K562 (cell line): Measurements from ENCODE around the gene PILRA. TPM values are rescaled to one million over a fixed set of nuclear protein-coding genes. Genes with fewer than 3 reads are reported as not detected.

Experiments
- ATAC-seq: fragments of 200-7000 bp; cut with Tn5 transposase; 3 replicates; pipeline ENCODE4 v1.9.1; 2020; ENCODE audit warnings: moderate library complexity
- BruUV-seq: library from RNA; stranded (reverse); fragments of 400-500 nt; replicated peaks from 2 replicates; lab custom pipeline; 2021; lab: Mats Ljungman, UMichigan
- CTCF ChIA-PET: fragments of 300-600 bp; formaldehyde crosslinking; extraction: SDS; loops from one replicate; lab custom pipeline; 2021; ENCODE audit warnings: low intra/inter-chr PET ratio; lab: Yijun Ruan, JAX
- POLR2A ChIA-PET: fragments of 300-600, 350-650 bp; sonication (Branson Sonifier 250); formaldehyde crosslinking; extraction: SDS; loops from one replicate; lab custom pipeline; 2021; ENCODE audit warnings: antibody characterized with exemption, inconsistent platforms; lab: Yijun Ruan, JAX
- DNase-seq, 4 experiments: peaks; one replicate each; pipeline versions ENCODE4 v3.0.0 to v3.0.0-alpha.2; 2011 to 2018; ENCODE audit warnings: low spot score in 3 of 4, mixed read lengths in 3 of 4; ENCODE audit errors: extremely low read depth in 1 of 4
- FAIRE-seq: peaks from 2 replicates; lab custom pipeline; 2011; peaks lifted over from hg19 to GRCh38; lab: Jason Lieb, UNC
- H2AFZ ChIP-seq: 2 replicates; pipeline ENCODE4 v1.6.0; 2011; ENCODE audit warnings: low read depth, low read length, control low read depth, inconsistent platforms
- H3K27ac ChIP-seq: fragments of 200-600 bp; 3 replicates; pipeline ENCODE4 v1.8.0; 2011; ENCODE audit warnings: low read depth, mild to moderate bottlenecking, control low read depth, inconsistent platforms, low read length, moderate library complexity, mixed read lengths; ENCODE audit errors: extremely low read depth
- H3K27me3 ChIP-seq, 2 experiments: fragments of 300-600 bp in 1 of 2; 2 replicates in 1 of 2; 3 replicates in 1 of 2; pipeline versions ENCODE4 v1.6.0 to v1.8.0; 2011; ENCODE audit warnings: inconsistent platforms in 2 of 2, low read length in 2 of 2, mild to moderate bottlenecking in 1 of 2, mixed read lengths in 1 of 2, moderate library complexity in 1 of 2; ENCODE audit not compliant: control insufficient read depth in 2 of 2, insufficient read depth in 2 of 2
- H3K36me3 ChIP-seq: fragments of 300-600 bp; 3 replicates; pipeline ENCODE4 v1.8.0; 2011; ENCODE audit warnings: mild to moderate bottlenecking, low read length, inconsistent platforms; ENCODE audit not compliant: control insufficient read depth, insufficient read depth
- H3K4me1 ChIP-seq, 2 experiments: fragments of 200-600 bp in 1 of 2; replicated peaks in 1 of 2; 2 replicates in 1 of 2; 3 replicates in 1 of 2; pipeline versions ENCODE4 v1.5.1 to v1.8.0; 2011; ENCODE audit warnings: inconsistent platforms in 2 of 2, low read length in 2 of 2, mild to moderate bottlenecking in 1 of 2, mixed read lengths in 1 of 2, moderate library complexity in 1 of 2; ENCODE audit not compliant: control insufficient read depth in 2 of 2, insufficient read depth in 2 of 2
- H3K4me2 ChIP-seq: 2 replicates; pipeline ENCODE4 v1.6.1; 2011; ENCODE audit warnings: low read length, control low read depth, inconsistent platforms, mixed read lengths; ENCODE audit not compliant: insufficient read depth
- H3K4me3 ChIP-seq: fragments of 200-600 bp; sonication (generic), shearing (Covaris generic); 2 replicates; pipeline ENCODE4 v1.5.1; 2016; ENCODE audit warnings: control low read depth, inconsistent platforms
- H3K79me2 ChIP-seq: fragments of 200-600 bp; 3 replicates; pipeline ENCODE4 v1.8.0; 2011; ENCODE audit warnings: low read length, inconsistent platforms; ENCODE audit not compliant: control insufficient read depth, insufficient read depth
- H3K9ac ChIP-seq, 2 experiments: 2 replicates each; pipeline versions ENCODE4 v1.6.0 to v1.6.1; 2011; ENCODE audit warnings: low read depth in 2 of 2, low read length in 2 of 2, control low read depth in 1 of 2, inconsistent platforms in 1 of 2, mild to moderate bottlenecking in 1 of 2, mixed read lengths in 1 of 2; ENCODE audit not compliant: insufficient read depth in 1 of 2
- H3K9me1 ChIP-seq: one replicate; pipeline ENCODE4 v1.6.0; 2011; ENCODE audit warnings: inconsistent platforms, mild to moderate bottlenecking, low read length, moderate library complexity; ENCODE audit not compliant: control insufficient read depth, insufficient read depth
- H3K9me3 ChIP-seq: replicated peaks from 2 replicates; pipeline ENCODE4 v1.5.1; 2011; ENCODE audit warnings: low read depth, low read length, inconsistent platforms; ENCODE audit not compliant: control insufficient read depth, insufficient read depth
- H4K20me1 ChIP-seq: replicated peaks from 2 replicates; pipeline ENCODE4 v1.6.1; 2011; ENCODE audit warnings: low read length, inconsistent platforms, mixed read lengths; ENCODE audit not compliant: control insufficient read depth, insufficient read depth
- CEBPB ChIP-seq: fragments of 450-650 bp; IDR thresholded peaks from 2 replicates; pipeline ENCODE4 v1.6.1; 2016; ENCODE audit warnings: missing genetic modification characterization, missing compliant biosample characterization
- CEBPG ChIP-seq, 3 experiments: fragments of 200-800 bp in 1 of 3; sonication (Bioruptor generic) in 1 of 3; sonication (generic) in 1 of 3; formaldehyde crosslinking in 1 of 3; IDR thresholded peaks in 2 of 3; conservative IDR thresholded peaks in 1 of 3; 2 replicates each; pipeline versions ENCODE4 v1.6.1 to v1.8.0; 2016 to 2022; ENCODE audit warnings: missing compliant biosample characterization in 2 of 3, missing genetic modification characterization in 2 of 3, mild to moderate bottlenecking in 1 of 3, missing genetic modification reagents in 1 of 3
- KDM4B ChIP-seq, 2 experiments: fragments of 450-650 bp in 1 of 2; sonication (generic) in 1 of 2; IDR thresholded peaks; 2 replicates each; pipeline ENCODE4 v1.6.1; 2016 to 2017; ENCODE audit warnings: borderline replicate concordance in 2 of 2, antibody characterized with exemption in 1 of 2, low read depth in 1 of 2, mild to moderate bottlenecking in 1 of 2
- LARP7 ChIP-seq: fragments of 450-650 bp; IDR thresholded peaks from 2 replicates; pipeline ENCODE4 v1.6.1; 2016
- MTA3 ChIP-seq: fragments of 450-650 bp; formaldehyde crosslinking; IDR thresholded peaks from 2 replicates; pipeline ENCODE4 v1.6.1; 2017; ENCODE audit warnings: mild to moderate bottlenecking, borderline replicate concordance
- ZNF124 ChIP-seq: sonication (generic); formaldehyde crosslinking; IDR thresholded peaks from 2 replicates; pipeline ENCODE4 v1.8.1; 2022; ENCODE audit warnings: missing genetic modification reagents
- ZNF175 ChIP-seq: fragments of 200-800 bp; sonication (Bioruptor generic); IDR thresholded peaks from 2 replicates; pipeline ENCODE4 v1.6.1; 2016; ENCODE audit warnings: low read depth, mild to moderate bottlenecking, missing genetic modification characterization, missing compliant biosample characterization
- ZNF23 ChIP-seq: fragments of 250-450 bp; sonication (Bioruptor Pico); IDR thresholded peaks from 2 replicates; pipeline ENCODE4 v1.4.0; 2020; ENCODE audit warnings: mild to moderate bottlenecking
- ZNF324 ChIP-seq: fragments of 250-450 bp; sonication (Bioruptor Pico); IDR thresholded peaks from 2 replicates; pipeline ENCODE4 v1.4.0; 2020; ENCODE audit warnings: mild to moderate bottlenecking
- WGBS: fragments of 100-300 bp; shearing (Covaris generic); methylation state at CpG from one replicate; pipeline ENCODE4 v1.1.6; 2016; ENCODE audit warnings: low coverage, mixed read lengths; ENCODE audit not compliant: insufficient coverage; ENCODE audit errors: missing lambda C conversion rate; 5-methylcytosine and 5-hydroxymethylcytosine counted together
- in situ Hi-C: fragments of 300-500 bp; cut with MboI; formaldehyde crosslinking; loops from 4 replicates; pipeline ENCODE4 v1.15.0; 2018; ENCODE audit warnings: inconsistent platforms, mixed read lengths
- intact Hi-C: fragments of 100-400 bp; cut with micrococcal nuclease; formaldehyde crosslinking; loops from 2 replicates; pipeline ENCODE4 v1.14.2; 2022
- polyA plus RNA-seq, 8 experiments: library from polyadenylated mRNA; depleted of rRNA in 4 of 8; stranded (reverse) in 5 of 8; unstranded in 3 of 8; fragments of >200 nt; fragmentation: Nextera tagmentation in 2 of 8; fragmentation: Illumina TruSeq in 1 of 8; extraction: Ambion mirVana in 2 of 8; extraction: Trizol in 1 of 8; gene quantifications; 2 replicates each; pipeline versions ENCODE4 v1.2.1 to v1.2.3, GENCODE V29; 2011 to 2014; ENCODE audit warnings: inconsistent platforms in 1 of 8, missing spikeins in 1 of 8
- total RNA-seq, 7 experiments: library from RNA; depleted of rRNA in 6 of 7; stranded (reverse); fragments of >200 nt in 6 of 7; fragmentation: Illumina TruSeq in 2 of 7; extraction: Trizol in 2 of 7; gene quantifications; 2 replicates each; pipeline versions ENCODE4 v1.2.1 to v1.2.3, GENCODE V29; 2011 to 2021; ENCODE audit warnings: low replicate concordance in 1 of 7
- TF ChIP-seq, protein P1 (sequence below), 2 experiments: fragments of 450-650 bp; IDR thresholded peaks; 2 replicates each; pipeline ENCODE4 v1.6.1; 2016
- TF ChIP-seq, protein P2 (sequence below): IDR thresholded peaks from 3 replicates; pipeline ENCODE4 v1.6.1; 2011; ENCODE audit warnings: borderline replicate concordance, mild to moderate bottlenecking; ENCODE audit not compliant: insufficient read length, insufficient read depth
- TF ChIP-seq, protein P3 (sequence below): fragments of 250-450 bp; sonication (Bioruptor Pico); IDR thresholded peaks from 2 replicates; pipeline ENCODE4 v1.4.0; 2020; ENCODE audit warnings: mild to moderate bottlenecking, moderate library complexity
- TF ChIP-seq, protein P4 (sequence below), 2 experiments: fragments of 450-650 bp in 1 of 2; sonication (generic) in 1 of 2; formaldehyde crosslinking in 1 of 2; IDR thresholded peaks in 1 of 2; conservative IDR thresholded peaks in 1 of 2; 2 replicates each; pipeline versions ENCODE4 v1.6.1 to v1.8.1; 2016 to 2023; ENCODE audit warnings: mild to moderate bottlenecking in 2 of 2, moderate library complexity in 2 of 2, inconsistent platforms in 1 of 2, missing genetic modification reagents in 1 of 2
- TF ChIP-seq, protein P5 (sequence below): sonication (generic); formaldehyde crosslinking; IDR thresholded peaks from 2 replicates; pipeline ENCODE4 v1.9.0; 2022; ENCODE audit warnings: mild to moderate bottlenecking, missing genetic modification reagents

PILRA gene
- total and polyA plus RNA-seq, 9 of the 15 experiments (the other 6 are each of a cell fraction or from before 2014, with no cell fraction given), result 0.13 to 1.8 (median 0.62) TPM

DNA sequence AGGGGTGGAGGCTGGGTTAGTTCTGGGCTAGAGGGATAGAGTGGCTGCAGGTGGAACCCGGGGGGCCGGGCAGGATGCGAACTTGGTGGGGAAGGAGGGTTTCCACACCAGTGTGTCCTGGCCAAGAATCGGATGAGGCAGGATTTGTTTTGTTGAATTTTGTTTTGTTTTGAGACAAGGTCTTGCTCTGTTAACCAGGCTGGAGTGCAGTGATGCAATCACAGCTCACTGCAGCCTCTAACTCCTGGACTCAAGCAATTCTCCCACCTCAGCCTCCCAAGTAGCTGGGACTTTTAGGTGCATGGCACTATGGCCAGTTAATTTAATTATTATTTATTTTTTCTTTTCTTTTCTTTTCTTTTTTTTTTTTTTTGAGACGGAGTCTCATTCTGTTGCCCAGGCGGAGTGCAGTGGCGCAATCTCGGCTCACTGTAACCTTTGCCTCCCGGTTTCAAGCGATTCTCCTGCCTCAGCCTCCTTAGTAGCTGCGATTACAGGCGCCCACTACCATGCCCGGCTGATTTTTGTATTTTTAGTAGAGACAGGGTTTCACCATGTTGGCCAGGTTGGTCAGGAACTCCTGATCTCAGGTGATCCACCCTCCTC, 76.0 kb downstream of the PILRA start:
- Histone ChIP-seq H3K27ac (peak overlapping the region; percentile 87; the same call in 1 of the 3 replicates), H3K4me3 (no peak overlapping the region), H3K9me1 (no peaks in the 10 kb centered on the region), H3K9me3 (no peaks in the 10 kb centered on the region), H4K20me1 (no peaks in the 10 kb centered on the region), H3K79me2 (peaks cover 5% of the 10 kb centered on the region; the same call in 2 of the 3 replicates), H3K36me3 (no peaks in the 10 kb centered on the region), H3K27me3 (no peaks in the 10 kb centered on the region), H2AFZ (no peak overlapping the region), H3K4me2 (no peak overlapping the region), H3K4me1 (peaks cover 20 to 42% of the 10 kb centered on the region in 2 experiments), H3K9ac (peak overlapping the region; percentile 70 to 90; a peak in 2 of 4 replicates)
- no peak for ATAC-seq
- ChIA-PET CTCF (interaction anchor here (1.2 to 1.8 kb wide), 2 partner anchors 48 to 49 kb away, joined by 3 to 10 read pairs; no protein-coding TSS in a partner anchor), POLR2A (interaction anchor here (0.8 to 2.4 kb wide), 4 partner anchors 9 to 20 kb away, joined by 3 to 30 read pairs (median 6); partner anchors contain the start of genes MEPCE, PPP1R35 and ZCWPW1)
- in situ Hi-C loops (no loop called here), intact Hi-C loops (no loop called here)
- BruUV-seq, result TSS peak; percentile 55
- no peak for FAIRE-seq
- 87% methylated on average over 11 of the region's 13 CpGs for WGBS
- DNase-seq, result no peak
- TF ChIP-seq ZNF124 (CRISPR knock-in tag) (no peak), CEBPB (tag) (peak; percentile 85), CEBPG (CRISPR knock-in tag; IDR thresholded peaks at IDR 0.05) (peak; percentile 59; the same call in 1 of the 2 replicates), CEBPG (tag; conservative IDR thresholded peaks at IDR 0.05 in 1 of 2, IDR thresholded peaks at IDR 0.05 in 1 of 2) (peak; percentile 71 to 76), ZNF324 (no peak), LARP7 (0 out of 2 replicates have a peak, but pooled peaks have one; percentile 17), ZNF23 (CRISPR knock-in tag) (no peak), ZNF175 (0 out of 2 replicates have a peak, but pooled peaks have one; percentile 31), MTA3 (no peak), KDM4B (IDR thresholded peaks at IDR 0.05; ENCODE audit: borderline replicate concordance in 2 of 2, low read depth in 1 of 2) (no peak)
- TF ChIP-seq, protein P1, sequence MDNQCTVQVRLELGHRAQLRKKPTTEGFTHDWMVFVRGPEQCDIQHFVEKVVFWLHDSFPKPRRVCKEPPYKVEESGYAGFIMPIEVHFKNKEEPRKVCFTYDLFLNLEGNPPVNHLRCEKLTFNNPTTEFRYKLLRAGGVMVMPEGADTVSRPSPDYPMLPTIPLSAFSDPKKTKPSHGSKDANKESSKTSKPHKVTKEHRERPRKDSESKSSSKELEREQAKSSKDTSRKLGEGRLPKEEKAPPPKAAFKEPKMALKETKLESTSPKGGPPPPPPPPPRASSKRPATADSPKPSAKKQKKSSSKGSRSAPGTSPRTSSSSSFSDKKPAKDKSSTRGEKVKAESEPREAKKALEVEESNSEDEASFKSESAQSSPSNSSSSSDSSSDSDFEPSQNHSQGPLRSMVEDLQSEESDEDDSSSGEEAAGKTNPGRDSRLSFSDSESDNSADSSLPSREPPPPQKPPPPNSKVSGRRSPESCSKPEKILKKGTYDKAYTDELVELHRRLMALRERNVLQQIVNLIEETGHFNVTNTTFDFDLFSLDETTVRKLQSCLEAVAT (IDR thresholded peaks at IDR 0.05), result peak in 1 of 2 experiments; percentile 61; a peak in 1 of 4 replicates
- TF ChIP-seq, protein P2, sequence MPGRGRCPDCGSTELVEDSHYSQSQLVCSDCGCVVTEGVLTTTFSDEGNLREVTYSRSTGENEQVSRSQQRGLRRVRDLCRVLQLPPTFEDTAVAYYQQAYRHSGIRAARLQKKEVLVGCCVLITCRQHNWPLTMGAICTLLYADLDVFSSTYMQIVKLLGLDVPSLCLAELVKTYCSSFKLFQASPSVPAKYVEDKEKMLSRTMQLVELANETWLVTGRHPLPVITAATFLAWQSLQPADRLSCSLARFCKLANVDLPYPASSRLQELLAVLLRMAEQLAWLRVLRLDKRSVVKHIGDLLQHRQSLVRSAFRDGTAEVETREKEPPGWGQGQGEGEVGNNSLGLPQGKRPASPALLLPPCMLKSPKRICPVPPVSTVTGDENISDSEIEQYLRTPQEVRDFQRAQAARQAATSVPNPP, result no peak
- TF ChIP-seq, protein P3, sequence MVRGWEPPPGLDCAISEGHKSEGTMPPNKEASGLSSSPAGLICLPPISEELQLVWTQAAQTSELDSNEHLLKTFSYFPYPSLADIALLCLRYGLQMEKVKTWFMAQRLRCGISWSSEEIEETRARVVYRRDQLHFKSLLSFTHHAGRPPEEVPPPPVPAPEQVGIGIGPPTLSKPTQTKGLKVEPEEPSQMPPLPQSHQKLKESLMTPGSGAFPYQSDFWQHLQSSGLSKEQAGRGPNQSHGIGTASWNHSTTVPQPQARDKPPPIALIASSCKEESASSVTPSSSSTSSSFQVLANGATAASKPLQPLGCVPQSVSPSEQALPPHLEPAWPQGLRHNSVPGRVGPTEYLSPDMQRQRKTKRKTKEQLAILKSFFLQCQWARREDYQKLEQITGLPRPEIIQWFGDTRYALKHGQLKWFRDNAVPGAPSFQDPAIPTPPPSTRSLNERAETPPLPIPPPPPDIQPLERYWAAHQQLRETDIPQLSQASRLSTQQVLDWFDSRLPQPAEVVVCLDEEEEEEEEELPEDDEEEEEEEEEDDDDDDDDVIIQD (CRISPR knock-in tag), result no peak
- TF ChIP-seq, protein P4, sequence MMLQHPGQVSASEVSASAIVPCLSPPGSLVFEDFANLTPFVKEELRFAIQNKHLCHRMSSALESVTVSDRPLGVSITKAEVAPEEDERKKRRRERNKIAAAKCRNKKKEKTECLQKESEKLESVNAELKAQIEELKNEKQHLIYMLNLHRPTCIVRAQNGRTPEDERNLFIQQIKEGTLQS (IDR thresholded peaks at IDR 0.05), result peak; percentile 85
- TF ChIP-seq, protein P4 (CRISPR knock-in tag; conservative IDR thresholded peaks at IDR 0.05), result no peak
- TF ChIP-seq, protein P5, sequence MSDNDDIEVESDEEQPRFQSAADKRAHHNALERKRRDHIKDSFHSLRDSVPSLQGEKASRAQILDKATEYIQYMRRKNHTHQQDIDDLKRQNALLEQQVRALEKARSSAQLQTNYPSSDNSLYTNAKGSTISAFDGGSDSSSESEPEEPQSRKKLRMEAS (CRISPR knock-in tag), result no peak
